NCI-H510A treated with DMSO at 0.1 percent for 48 hours (cell line): ENCODE results near the gene LANCL3.
"Not testable (repeated sequence)": the region's sequence is repeated elsewhere in the genome, so short reads cannot be mapped to it uniquely, and the experiment has no call there.

ENCODE experiments used
- DNase-seq: peaks from one replicate; lab custom pipeline; 2025; lab: John Stamatoyannopoulos, UW

Gene LANCL3

GRCh38 chrX:37627602-37628001, 56.1 kb downstream of the LANCL3 start:
- DNase-seq, result no peak

- no peak for DNase-seq
These were observed 66.6 kb downstream of the LANCL3 start for GRCh38 chrX:37638047-37638446.

- no peak for DNase-seq
These were observed 68.7 kb downstream of the LANCL3 start for GRCh38 chrX:37640142-37640541.

- DNase-seq, result no peak
These were observed 70.4 kb downstream of the LANCL3 start for GRCh38 chrX:37641859-37642258.

- DNase-seq, result no peak
These were observed 73.2 kb downstream of the LANCL3 start for GRCh38 chrX:37644381-37645305.

- DNase-seq, result no peak
These were observed 74.8 kb downstream of the LANCL3 start for GRCh38 chrX:37646254-37646653.

GRCh38 chrX:37650879-37651278, 79.4 kb downstream of the LANCL3 start:
- DNase-seq, result not testable (repeated sequence)

- DNase-seq, result no peak
These were observed 80.5 kb downstream of the LANCL3 start for GRCh38 chrX:37651921-37652452.

- no peak for DNase-seq
These were observed 81.2 kb downstream of the LANCL3 start for GRCh38 chrX:37652589-37653231.

GRCh38 chrX:37653397-37654085, 82.1 kb downstream of the LANCL3 start:
- DNase-seq, result no peak

GRCh38 chrX:37658343-37659030, 87.0 kb downstream of the LANCL3 start:
- no peak for DNase-seq

- DNase-seq, result no peak
These were observed 87.6 kb downstream of the LANCL3 start for GRCh38 chrX:37659047-37659446.

GRCh38 chrX:37662181-37662580, 90.7 kb downstream of the LANCL3 start:
- no peak for DNase-seq

- no peak for DNase-seq
These were observed 95.1 kb downstream of the LANCL3 start for GRCh38 chrX:37666516-37666915.

GRCh38 chrX:37667141-37667540, 95.7 kb downstream of the LANCL3 start:
- no peak for DNase-seq

- no peak for DNase-seq
These were observed 101.1 kb downstream of the LANCL3 start for GRCh38 chrX:37672563-37672962.

- no peak for DNase-seq
These were observed 105.3 kb downstream of the LANCL3 start for GRCh38 chrX:37676811-37677210.

- DNase-seq, result no peak
These were observed 105.8 kb downstream of the LANCL3 start for GRCh38 chrX:37677243-37677642.

- no peak for DNase-seq
These were observed 106.3 kb downstream of the LANCL3 start for GRCh38 chrX:37677765-37678164.

- DNase-seq, result no peak
These were observed 107.1 kb downstream of the LANCL3 start for GRCh38 chrX:37678574-37678973.

- DNase-seq, result no peak
These were observed 107.8 kb downstream of the LANCL3 start for GRCh38 chrX:37679230-37679629.

- no peak for DNase-seq
These were observed 108.4 kb downstream of the LANCL3 start for GRCh38 chrX:37679888-37680287.
